ENCODE measurements around the gene SLC7A9.

The SLC7A9 gene

GRCh38 chr19:32830231-32831014 lies 39.1 kb downstream of the SLC7A9 start:
- H3K4me3 ChIP-seq (replicated peaks; ENCODE audit: low read depth, low read length): no peak overlapping the region
- no peak for DNase-seq (ENCODE audit: extremely low read depth, low read depth)
- no peak for TF ChIP-seq CTCF (IDR thresholded peaks at IDR 0.05; ENCODE audit: low read depth, low read length, missing control alignments)

DNA sequence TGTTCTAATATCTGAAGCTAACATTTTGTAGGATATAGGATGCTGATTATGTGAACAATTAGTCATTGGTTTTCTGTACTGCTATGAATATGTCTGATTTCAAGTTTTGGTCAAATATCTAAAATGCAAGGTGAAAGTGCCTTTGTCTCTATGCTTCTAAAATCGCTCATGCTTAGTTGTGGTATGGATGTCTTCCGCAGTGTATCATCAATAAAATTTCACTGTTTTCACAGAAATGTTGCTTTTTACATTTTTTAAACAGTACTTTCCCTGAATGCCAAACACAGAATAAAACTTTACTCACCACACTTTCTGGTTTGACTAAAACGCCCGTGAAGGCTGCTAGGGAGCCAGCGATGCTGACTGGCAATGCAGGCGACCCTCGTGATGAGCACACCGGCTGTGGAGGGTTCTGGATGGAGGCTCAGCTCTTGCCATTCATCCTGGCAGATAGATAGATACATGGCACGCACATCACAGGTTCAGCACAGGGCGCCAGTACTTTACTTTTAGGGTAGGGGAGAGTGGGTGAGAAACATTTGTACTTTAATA lies 40.1 kb downstream of the SLC7A9 start:
- no peak for TF ChIP-seq CTCF (IDR thresholded peaks at IDR 0.05; ENCODE audit: low read depth, low read length, missing control alignments)
- no peak for DNase-seq (ENCODE audit: extremely low read depth, low read depth)
- H3K4me3 ChIP-seq (replicated peaks; ENCODE audit: low read depth, low read length): no peak overlapping the region

DNA sequence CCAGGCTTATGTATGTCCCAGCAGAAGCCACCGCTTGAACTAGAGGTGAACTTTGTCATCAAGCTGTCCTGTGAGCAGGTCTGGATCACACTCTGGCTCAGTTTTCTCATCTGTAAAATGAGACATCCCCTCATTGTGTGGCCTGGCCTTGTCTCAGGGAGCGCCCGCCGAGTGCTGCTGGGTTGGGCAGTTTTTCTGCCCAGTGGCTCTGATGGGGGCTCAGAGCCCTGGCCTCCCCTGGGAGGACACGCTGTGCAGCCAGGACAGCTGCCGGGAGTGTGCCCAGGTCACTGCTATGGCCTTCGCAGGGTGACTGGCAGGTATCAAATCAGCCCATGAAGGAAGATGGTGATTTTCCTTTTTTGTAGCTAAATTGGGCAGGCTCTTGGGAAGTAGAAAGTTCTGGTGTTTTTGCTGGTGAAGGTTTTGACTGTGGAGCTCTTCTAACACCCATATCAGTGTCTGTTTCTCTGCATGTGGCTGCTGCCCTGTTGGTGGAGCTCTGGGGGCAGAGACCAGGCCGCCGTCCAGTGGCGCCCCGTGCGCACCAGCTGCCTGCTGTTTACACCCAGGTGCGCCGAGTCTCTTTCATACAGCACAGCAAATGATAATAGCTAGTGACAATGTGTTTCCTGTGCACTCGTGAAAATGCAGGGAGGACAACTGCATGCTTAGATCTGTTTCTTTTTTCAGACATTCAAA lies 40.8 kb downstream of the SLC7A9 start:
- no peak overlapping the region for H3K4me3 ChIP-seq (replicated peaks; ENCODE audit: low read depth, low read length)
- TF ChIP-seq CTCF (IDR thresholded peaks at IDR 0.05; ENCODE audit: low read depth, low read length, missing control alignments): no peak
- DNase-seq (ENCODE audit: extremely low read depth, low read depth): no peak

DNA sequence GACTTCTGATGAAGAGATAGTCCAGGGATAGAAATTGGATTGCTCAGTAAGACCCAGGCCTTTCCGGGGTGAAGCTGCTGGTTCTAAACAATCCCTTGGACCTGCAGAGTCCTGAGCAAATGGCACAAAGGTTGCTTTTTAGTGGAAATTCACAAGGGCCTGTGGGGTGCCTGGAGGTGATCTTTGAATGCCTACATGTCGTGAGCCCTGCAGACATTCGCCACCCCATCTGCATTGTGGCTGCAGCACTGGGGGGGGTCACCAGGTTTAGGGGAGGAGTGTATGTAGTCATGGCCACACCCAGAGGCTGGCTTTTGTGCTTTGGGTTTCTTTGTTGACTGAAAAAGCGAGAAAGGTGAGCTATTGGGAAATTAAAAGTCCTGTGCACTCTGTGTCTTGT lies 41.4 kb downstream of the SLC7A9 start:
- no peak overlapping the region for H3K4me3 ChIP-seq (replicated peaks; ENCODE audit: low read depth, low read length)
- TF ChIP-seq CTCF (IDR thresholded peaks at IDR 0.05; ENCODE audit: low read depth, low read length, missing control alignments): no peak
- DNase-seq (ENCODE audit: extremely low read depth, low read depth): no peak

DNA sequence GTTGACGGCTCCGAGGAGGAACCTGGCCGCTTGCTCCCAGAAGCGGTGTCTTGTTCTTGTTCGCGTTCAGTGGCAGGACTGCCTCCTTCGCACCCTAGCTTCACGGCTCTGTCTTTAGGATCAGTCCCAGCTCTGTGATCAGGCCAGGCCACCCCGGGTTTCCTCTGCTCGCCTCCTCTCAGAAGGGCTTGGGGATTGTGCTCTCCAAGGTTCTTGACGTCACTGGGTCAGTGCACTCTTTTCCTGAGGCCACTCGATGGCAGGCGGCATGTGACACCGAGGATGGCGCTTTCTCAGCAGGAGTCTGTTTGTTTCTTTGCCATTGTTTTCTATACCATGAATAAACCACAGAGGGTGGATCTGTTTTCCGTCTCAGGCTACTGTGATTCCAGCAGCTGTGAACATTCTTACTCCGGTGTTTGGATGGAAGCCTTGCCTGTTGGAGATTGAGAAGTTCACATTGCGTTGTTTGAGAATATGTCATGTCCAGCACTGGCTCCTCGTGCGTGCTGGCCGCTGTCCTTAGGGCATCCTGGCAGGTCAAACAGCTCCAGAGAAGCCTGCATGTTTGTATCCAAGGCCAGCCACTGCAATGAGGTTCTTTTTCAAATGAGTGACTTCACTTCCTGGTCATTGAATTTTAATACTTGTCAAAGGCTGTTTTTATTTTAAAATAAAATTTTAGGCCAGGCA lies 44.5 kb downstream of the SLC7A9 start:
- no peak for DNase-seq (ENCODE audit: extremely low read depth, low read depth)
- no peak for TF ChIP-seq CTCF (IDR thresholded peaks at IDR 0.05; ENCODE audit: low read depth, low read length, missing control alignments)
- H3K4me3 ChIP-seq (replicated peaks; ENCODE audit: low read depth, low read length): no peak overlapping the region

DNA sequence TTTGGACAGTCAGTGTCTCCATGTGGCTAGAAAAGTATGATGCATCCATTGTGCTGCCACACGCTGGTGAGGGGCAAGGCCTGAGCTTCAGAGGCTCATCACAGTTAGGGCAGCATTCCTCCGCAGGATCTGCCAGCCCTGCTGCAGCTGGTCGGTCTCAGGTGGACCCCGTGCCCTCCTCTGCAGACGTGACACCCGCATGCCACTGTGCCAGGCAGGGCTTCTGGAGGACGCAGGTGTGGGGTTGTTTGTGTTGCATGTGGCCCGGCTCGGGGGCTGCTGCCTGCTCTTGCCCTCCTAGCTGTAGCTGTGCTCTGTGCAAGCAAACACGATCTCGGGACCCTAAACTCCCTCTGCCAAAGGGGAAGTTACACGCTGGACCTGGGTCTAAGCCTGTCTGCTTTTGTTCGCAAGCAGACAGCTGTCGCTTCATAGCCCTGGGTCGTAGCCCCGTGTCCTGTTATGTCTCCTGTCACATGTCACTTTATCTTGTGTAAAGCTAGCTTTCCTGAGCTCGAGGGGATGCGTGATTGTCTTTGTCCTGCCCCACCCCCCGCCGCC lies 45.3 kb downstream of the SLC7A9 start:
- no peak overlapping the region for H3K4me3 ChIP-seq (replicated peaks; ENCODE audit: low read depth, low read length)
- no peak for TF ChIP-seq CTCF (IDR thresholded peaks at IDR 0.05; ENCODE audit: low read depth, low read length, missing control alignments)
- DNase-seq (ENCODE audit: extremely low read depth, low read depth): no peak

Measured in HFF-Myc (cell line).